B cell (primary cell): ENCODE data around the gene DLG2. TPM values are rescaled to one million over a fixed set of nuclear protein-coding genes. Genes with fewer than 3 reads are reported as not detected.

Experiments used
- ATAC-seq: fragments of 200-7000 bp; cut with Tn5 transposase; one replicate; pipeline ENCODE4 v1.10.0; 2021; ENCODE audit warnings: low read depth, mild to moderate bottlenecking, moderate number of reproducible peaks, moderate library complexity
- CTCF ChIA-PET: fragments of 350-600 bp; sonication (Branson Sonifier 250); formaldehyde crosslinking; loops from one replicate; lab custom pipeline; 2021; ENCODE audit warnings: antibody characterized with exemption, inconsistent platforms; lab: Charles Lee
- POLR2A ChIA-PET: fragments of 350-600 bp; sonication (Branson Sonifier 250); formaldehyde crosslinking; loops from one replicate; lab custom pipeline; 2021; ENCODE audit warnings: antibody characterized with exemption; lab: Charles Lee
- DNase-seq: peaks from one replicate; pipeline ENCODE4 v3.0.0; 2013
- H2AFZ ChIP-seq: 2 replicates; pipeline ENCODE4 v1.6.1; 2012; ENCODE audit warnings: mild to moderate bottlenecking, low read depth, low read length; ENCODE audit not compliant: insufficient read depth, poor library complexity, severe bottlenecking
- H3K27ac ChIP-seq, 2 donors: 1 replicate in 1 of 2; 2 replicates in 1 of 2; pipeline ENCODE4 v1.5.1; 2012 to 2013; ENCODE audit warnings: low read length in 2 of 2, mild to moderate bottlenecking in 2 of 2, moderate library complexity in 1 of 2
- H3K27me3 ChIP-seq, 4 experiments: fragments of 200-600 bp in 1 of 4; sonication (generic) in 1 of 4; replicated peaks in 1 of 4; 1 replicate in 2 of 4; 2 replicates in 2 of 4; pipeline versions ENCODE4 v1.6.1 to v1.7.0; 2013 to 2016; ENCODE audit warnings: low read length in 3 of 4, mild to moderate bottlenecking in 2 of 4, mixed read lengths in 1 of 4, moderate library complexity in 1 of 4; ENCODE audit not compliant: insufficient read depth in 4 of 4, control insufficient read depth in 3 of 4; ENCODE audit errors: control extremely low read depth in 1 of 4
- H3K36me3 ChIP-seq, 2 experiments: replicated peaks in 1 of 2; 1 replicate in 1 of 2; 2 replicates in 1 of 2; pipeline versions ENCODE4 v1.6.1 to v1.7.1; 2013; ENCODE audit warnings: low read length in 1 of 2; ENCODE audit not compliant: insufficient read depth in 2 of 2, control insufficient read depth in 1 of 2; ENCODE audit errors: control extremely low read depth in 1 of 2, extremely low read depth in 1 of 2
- H3K4me1 ChIP-seq, 2 donors: fragments of 200-600 bp in 1 of 2; sonication (generic) in 1 of 2; 1 replicate in 1 of 2; 2 replicates in 1 of 2; pipeline versions ENCODE4 v1.5.1 to v1.6.1; 2013 to 2017; ENCODE audit warnings: low read length in 2 of 2; ENCODE audit not compliant: control insufficient read depth in 2 of 2, insufficient read depth in 2 of 2
- H3K4me2 ChIP-seq: replicated peaks from 2 replicates; pipeline ENCODE3; 2012; ENCODE audit warnings: mild to moderate bottlenecking, low read depth, low read length; ENCODE audit not compliant: poor library complexity, severe bottlenecking
- H3K4me3 ChIP-seq, 5 experiments: fragments of 200-600 bp in 1 of 5; sonication (generic) in 1 of 5; 1 replicate in 3 of 5; 2 replicates in 2 of 5; pipeline versions ENCODE4 v1.5.1 to v1.7.0; 2011 to 2016; ENCODE audit warnings: low read length in 4 of 5, mild to moderate bottlenecking in 4 of 5, low read depth in 2 of 5, control low read depth in 1 of 5, moderate library complexity in 1 of 5; ENCODE audit not compliant: insufficient read depth in 1 of 5; ENCODE audit errors: control extremely low read depth in 1 of 5, extremely low read depth in 1 of 5
- H3K79me2 ChIP-seq: fragments of 200-600 bp; sonication (generic); one replicate; pipeline ENCODE4 v1.6.0; 2016; ENCODE audit warnings: low read length; ENCODE audit not compliant: control insufficient read depth, insufficient read depth
- H3K9ac ChIP-seq: fragments of 200-600 bp; sonication (generic); 2 replicates; pipeline ENCODE4 v1.6.1; 2017; ENCODE audit warnings: mild to moderate bottlenecking, low read length, moderate library complexity
- H3K9me3 ChIP-seq, 3 donors: one replicate each; pipeline versions ENCODE4 v1.6.1 to v1.7.1; 2013; ENCODE audit warnings: low read length in 2 of 3; ENCODE audit not compliant: control insufficient read depth in 2 of 3, insufficient read depth in 1 of 3; ENCODE audit errors: control extremely low read depth in 1 of 3
- H4K20me1 ChIP-seq: 2 replicates; pipeline ENCODE4 v1.6.0; 2012; ENCODE audit warnings: mild to moderate bottlenecking, low read length; ENCODE audit not compliant: insufficient read depth, control insufficient read depth, poor library complexity, severe bottlenecking
- H3K27ac Mint-ChIP-seq: one replicate; pipeline ENCODE4 v1.8.0; 2021; ENCODE audit warnings: mixed read lengths
- H3K27me3 Mint-ChIP-seq: one replicate; pipeline ENCODE4 v1.8.0; 2021; ENCODE audit warnings: mixed read lengths
- H3K4me1 Mint-ChIP-seq: one replicate; pipeline ENCODE4 v1.8.0; 2021; ENCODE audit warnings: mixed read lengths
- H3K4me3 Mint-ChIP-seq: one replicate; pipeline ENCODE4 v1.8.0; 2021; ENCODE audit warnings: mixed read lengths
- H3K9me3 Mint-ChIP-seq: one replicate; pipeline ENCODE4 v1.8.0; 2022; ENCODE audit warnings: mixed read lengths; ENCODE audit not compliant: insufficient read depth
- EZH2 ChIP-seq: IDR thresholded peaks from 2 replicates; pipeline ENCODE4 v1.6.1; 2012; ENCODE audit warnings: borderline replicate concordance, low read depth, mild to moderate bottlenecking, moderate library complexity, low read length; ENCODE audit not compliant: insufficient read depth, poor library complexity, severe bottlenecking
- WGBS: methylation state at CpG from one replicate; pipeline ENCODE4 v1.1.5; 2013; ENCODE audit warnings: missing lambda C conversion rate; ENCODE audit not compliant: insufficient coverage; 5-methylcytosine and 5-hydroxymethylcytosine counted together
- intact Hi-C: fragments of 100-400 bp; cut with micrococcal nuclease; formaldehyde crosslinking; loops from one replicate; pipeline ENCODE4 v1.10.0; 2022
- polyA plus RNA-seq: library from polyadenylated mRNA; depleted of rRNA; stranded (reverse); fragments of >200 nt; gene quantifications from 2 replicates; pipeline ENCODE4 v1.2.3, GENCODE V29; 2012
- total RNA-seq, 2 donors: library from RNA; stranded (reverse); fragments of 120-200 nt in 1 of 2; gene quantifications; 1 replicate in 1 of 2; 2 replicates in 1 of 2; pipeline versions ENCODE4 v1.2.3 to v1.2.4, GENCODE V29; 2013 to 2022
- TF ChIP-seq, protein P1 (sequence below): fragments of 200-600 bp; IDR thresholded peaks from one replicate; pipeline ENCODE4 v1.8.0; 2022; ENCODE audit warnings: antibody characterized with exemption, mild to moderate bottlenecking

DLG2 gene
- total and polyA plus RNA-seq, 2 donors (not counting 1 experiment from before 2014, with no cell fraction given) = 0.54 to 5.4 TPM

DNA sequence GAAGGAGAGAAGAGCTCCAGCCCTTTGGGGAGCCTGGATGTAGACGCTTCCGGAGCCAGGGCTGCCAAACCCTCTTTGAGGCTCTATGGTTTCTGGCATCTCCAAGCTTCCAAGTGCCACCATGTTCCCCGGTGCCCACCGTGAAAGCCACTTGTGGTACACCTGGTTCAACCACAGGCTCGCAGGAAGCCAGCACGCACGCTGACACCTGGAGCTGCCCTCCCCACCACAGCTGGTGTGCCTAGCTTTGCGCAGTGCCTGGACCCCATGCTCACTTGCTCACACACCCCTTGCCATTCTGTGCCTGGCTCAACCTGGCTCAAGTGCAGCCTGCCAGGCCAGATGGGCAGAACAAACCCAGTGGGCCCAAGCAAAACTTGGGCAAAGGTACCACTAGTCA, 831.4 kb downstream of the DLG2 start:
- Histone ChIP-seq H4K20me1 (no peaks in the 10 kb centered on the region), H3K36me3 (no peaks in the 10 kb centered on the region), H3K27me3 (no peaks in the 10 kb centered on the region), H3K27ac (no peak overlapping the region), H3K4me1 (no peaks in the 10 kb centered on the region), H3K9me3 (peaks cover 0 to 22% (median 0%) of the 10 kb centered on the region in 3 donors), H3K79me2 (no peaks in the 10 kb centered on the region), H3K9ac (no peak overlapping the region), H3K4me2 (no peak overlapping the region), H2AFZ (no peak overlapping the region), H3K4me3 (no peak overlapping the region)
- Mint-ChIP-seq H3K4me3 (no peak overlapping the region), H3K4me1 (peaks cover 4% of the 10 kb centered on the region), H3K27ac (no peak overlapping the region), H3K9me3 (peaks cover 4% of the 10 kb centered on the region), H3K27me3 (peaks cover 5% of the 10 kb centered on the region)
- 80% methylated on average over 8 of the region's 8 CpGs for WGBS
- ChIA-PET CTCF (interaction anchor here (1.2 kb wide), 1 partner anchor 15 kb away, joined by 3 read pairs; no protein-coding TSS in a partner anchor), POLR2A (no interaction called here)
- intact Hi-C loops = no loop called here
- no peak for ATAC-seq
- TF ChIP-seq, protein P1, sequence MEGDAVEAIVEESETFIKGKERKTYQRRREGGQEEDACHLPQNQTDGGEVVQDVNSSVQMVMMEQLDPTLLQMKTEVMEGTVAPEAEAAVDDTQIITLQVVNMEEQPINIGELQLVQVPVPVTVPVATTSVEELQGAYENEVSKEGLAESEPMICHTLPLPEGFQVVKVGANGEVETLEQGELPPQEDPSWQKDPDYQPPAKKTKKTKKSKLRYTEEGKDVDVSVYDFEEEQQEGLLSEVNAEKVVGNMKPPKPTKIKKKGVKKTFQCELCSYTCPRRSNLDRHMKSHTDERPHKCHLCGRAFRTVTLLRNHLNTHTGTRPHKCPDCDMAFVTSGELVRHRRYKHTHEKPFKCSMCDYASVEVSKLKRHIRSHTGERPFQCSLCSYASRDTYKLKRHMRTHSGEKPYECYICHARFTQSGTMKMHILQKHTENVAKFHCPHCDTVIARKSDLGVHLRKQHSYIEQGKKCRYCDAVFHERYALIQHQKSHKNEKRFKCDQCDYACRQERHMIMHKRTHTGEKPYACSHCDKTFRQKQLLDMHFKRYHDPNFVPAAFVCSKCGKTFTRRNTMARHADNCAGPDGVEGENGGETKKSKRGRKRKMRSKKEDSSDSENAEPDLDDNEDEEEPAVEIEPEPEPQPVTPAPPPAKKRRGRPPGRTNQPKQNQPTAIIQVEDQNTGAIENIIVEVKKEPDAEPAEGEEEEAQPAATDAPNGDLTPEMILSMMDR = no peak
- TF ChIP-seq EZH2 = no peak
- no peak for DNase-seq

DNA sequence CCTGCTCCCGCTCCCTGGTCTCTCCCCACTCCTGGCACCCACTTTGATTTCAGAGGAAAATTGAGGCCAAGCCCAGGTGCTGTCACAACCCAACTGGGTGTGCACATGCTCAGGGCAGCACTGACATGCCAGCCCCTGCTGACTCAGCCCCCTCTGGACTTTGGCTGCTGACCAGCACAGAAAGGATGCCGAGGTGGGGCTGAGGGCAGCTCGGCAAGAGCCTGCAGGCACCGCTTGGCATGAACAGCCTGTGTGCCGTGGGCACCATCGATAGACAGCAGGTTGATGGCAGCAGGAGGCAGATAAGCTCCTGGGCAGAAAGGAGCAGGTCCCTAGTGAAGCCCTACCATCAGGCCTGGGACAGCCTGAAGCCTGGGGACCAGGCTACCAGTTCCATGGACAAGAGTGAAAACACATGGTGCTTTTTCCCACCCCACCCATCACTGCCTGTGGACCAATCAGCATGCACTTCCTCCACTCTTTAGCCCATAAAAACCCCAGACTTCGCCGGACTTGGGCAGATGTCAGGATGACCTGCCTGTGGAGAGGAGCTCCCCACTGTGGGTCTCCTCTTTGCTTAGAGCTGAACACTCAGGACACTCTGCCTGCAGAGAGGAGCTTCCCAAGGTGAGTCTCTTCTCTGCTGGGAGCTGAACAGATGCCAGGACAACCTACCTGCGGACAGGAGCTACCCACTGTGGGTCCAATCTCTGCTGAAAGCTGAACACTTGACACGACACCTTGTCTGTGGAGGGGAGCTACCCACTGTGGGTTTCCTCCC, 832.3 kb downstream of the DLG2 start:
- CTCF ChIA-PET = interaction anchor here (0.5 to 1.2 kb wide), 2 partner anchors 14 to 592 kb away, joined by 3 read pairs; no protein-coding TSS in a partner anchor
- H3K27ac Mint-ChIP-seq = no peak overlapping the region
- Histone ChIP-seq H3K9ac (no peak overlapping the region), H3K4me3 (no peak overlapping the region), H3K36me3 (no peaks in the 10 kb centered on the region), H3K27ac (no peak overlapping the region), H3K27me3 (no peaks in the 10 kb centered on the region), H2AFZ (no peak overlapping the region), H3K9me3 (peaks cover 0 to 22% (median 0%) of the 10 kb centered on the region in 3 donors), H3K79me2 (no peaks in the 10 kb centered on the region), H3K4me2 (no peak overlapping the region), H3K4me1 (no peaks in the 10 kb centered on the region), H4K20me1 (no peaks in the 10 kb centered on the region)
- intact Hi-C loops = no loop called here
- peaks cover 4% of the 10 kb centered on the region for H3K4me1 Mint-ChIP-seq
- POLR2A ChIA-PET = no interaction called here
- WGBS = 94% methylated on average over 10 of the region's 10 CpGs
- TF ChIP-seq, protein P1 = no peak
- TF ChIP-seq EZH2 = no peak
- H3K4me3 Mint-ChIP-seq = no peak overlapping the region
- H3K9me3 Mint-ChIP-seq = peaks cover 8% of the 10 kb centered on the region
- H3K27me3 Mint-ChIP-seq = peaks cover 5% of the 10 kb centered on the region
- ATAC-seq (no peak), DNase-seq (no peak)
